HEK293T (cell line): ENCODE measurements around the gene ADAP1.

Source experiments
- CTCF ChIA-PET: fragments of 350-600 bp; formaldehyde crosslinking; extraction: SDS; loops from one replicate; lab custom pipeline; 2021; ENCODE audit warnings: antibody characterized with exemption, inconsistent platforms; lab: Yijun Ruan, JAX
- POLR2A ChIA-PET: fragments of 350-600 bp; formaldehyde crosslinking; extraction: SDS; loops from one replicate; lab custom pipeline; 2020; ENCODE audit warnings: antibody characterized with exemption, inconsistent platforms; lab: Yijun Ruan, JAX
- DNase-seq: peaks from one replicate; pipeline ENCODE4 v3.0.0; 2012; ENCODE audit warnings: mixed read lengths; ENCODE audit errors: extremely low spot score
- ARNT ChIP-seq: fragments of 450-650 bp; IDR thresholded peaks from 2 replicates; pipeline ENCODE4 v1.6.1; 2017; ENCODE audit warnings: mild to moderate bottlenecking
- BHLHE40 ChIP-seq: fragments of 450-650 bp; IDR thresholded peaks from 2 replicates; pipeline ENCODE4 v1.6.1; 2016; ENCODE audit warnings: mild to moderate bottlenecking, moderate library complexity, borderline replicate concordance
- CTBP1 ChIP-seq: fragments of 450-650 bp; IDR thresholded peaks from 2 replicates; pipeline ENCODE4 v1.6.1; 2016; ENCODE audit warnings: borderline replicate concordance
- ELF4 ChIP-seq: fragments of 450-650 bp; IDR thresholded peaks from 2 replicates; pipeline ENCODE4 v1.6.1; 2017; ENCODE audit warnings: antibody characterized with exemption
- FOXA1 ChIP-seq: fragments of 450-650 bp; IDR thresholded peaks from 2 replicates; pipeline ENCODE4 v1.6.1; 2016; ENCODE audit warnings: mild to moderate bottlenecking
- FOXK2 ChIP-seq: fragments of 450-650 bp; IDR thresholded peaks from 2 replicates; pipeline ENCODE4 v1.6.1; 2016; ENCODE audit warnings: mild to moderate bottlenecking
- FOXM1 ChIP-seq: fragments of 450-650 bp; IDR thresholded peaks from 2 replicates; pipeline ENCODE4 v1.6.1; 2017; ENCODE audit warnings: mild to moderate bottlenecking, borderline replicate concordance
- HDGF ChIP-seq: fragments of 450-650 bp; IDR thresholded peaks from 2 replicates; pipeline ENCODE4 v1.6.1; 2017; ENCODE audit warnings: antibody characterized with exemption, borderline replicate concordance
- L3MBTL2 ChIP-seq: fragments of 450-650 bp; conservative IDR thresholded peaks from 2 replicates; pipeline ENCODE4 v1.6.1; 2016; ENCODE audit warnings: mild to moderate bottlenecking
- LEF1 ChIP-seq: fragments of 450-650 bp; IDR thresholded peaks from 2 replicates; pipeline ENCODE4 v1.6.1; 2017; ENCODE audit warnings: mild to moderate bottlenecking, borderline replicate concordance
- NFRKB ChIP-seq: fragments of 450-650 bp; IDR thresholded peaks from 2 replicates; pipeline ENCODE4 v1.6.1; 2016; ENCODE audit warnings: mild to moderate bottlenecking, moderate library complexity
- SP1 ChIP-seq: fragments of 450-650 bp; IDR thresholded peaks from 2 replicates; pipeline ENCODE4 v1.6.1; 2017
- SUZ12 ChIP-seq: fragments of 450-650 bp; IDR thresholded peaks from 2 replicates; pipeline ENCODE4 v1.6.1; 2016; ENCODE audit warnings: mild to moderate bottlenecking
- TARDBP ChIP-seq: fragments of 450-650 bp; IDR thresholded peaks from 2 replicates; pipeline ENCODE4 v1.6.1; 2016
- ZNF384 ChIP-seq: fragments of 450-650 bp; IDR thresholded peaks from 2 replicates; pipeline ENCODE4 v1.6.1; 2016
- TF ChIP-seq, protein P1 (sequence below): fragments of 450-650 bp; IDR thresholded peaks from 2 replicates; pipeline ENCODE4 v1.6.1; 2016

ADAP1 gene

DNA sequence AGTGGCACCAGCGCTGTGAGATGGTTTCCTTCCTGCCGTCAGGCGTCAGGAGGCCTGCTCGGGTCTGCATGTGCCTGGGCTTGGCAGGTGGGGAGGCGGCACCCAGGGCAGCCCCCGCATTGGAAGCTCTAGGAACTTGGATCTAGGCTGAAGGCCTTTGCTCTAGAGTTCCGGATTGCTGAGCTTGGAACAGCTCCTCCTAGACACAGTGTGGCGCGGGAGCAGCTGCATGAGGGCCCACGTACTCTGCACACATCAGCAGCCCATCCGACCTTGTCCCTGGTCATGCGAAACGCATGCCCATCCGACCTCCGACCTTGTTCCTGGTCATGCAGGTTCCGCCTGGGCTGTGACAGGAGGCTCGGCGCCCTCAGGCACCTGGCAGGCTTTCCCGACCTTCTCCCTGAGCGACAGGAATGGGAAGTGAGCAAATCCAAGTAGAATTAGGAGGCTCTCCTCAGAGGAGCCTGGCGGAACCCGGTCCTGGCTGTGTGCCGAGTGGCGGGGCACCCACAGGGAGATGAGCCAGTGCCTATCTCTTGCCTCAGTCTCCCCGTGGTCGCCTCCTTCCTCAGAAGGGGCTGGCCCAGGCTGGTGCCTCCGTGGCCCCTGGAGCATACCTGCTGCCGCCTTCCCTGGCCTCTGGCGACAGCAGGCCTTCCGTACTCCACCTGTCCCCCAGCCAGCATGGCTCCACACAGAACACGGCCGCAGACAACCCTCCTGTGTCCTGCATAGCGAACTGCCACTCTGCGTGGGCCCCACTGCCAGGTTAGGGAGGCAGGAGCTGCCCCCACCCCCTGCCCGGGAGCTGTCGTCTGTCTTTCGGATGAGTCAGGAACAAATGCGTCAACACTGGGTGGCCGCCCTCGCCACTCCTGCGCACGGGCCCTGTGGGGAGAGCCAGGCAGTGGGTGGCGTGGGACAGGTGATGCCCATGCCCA is 66.1 kb downstream of the ADAP1 start:
- ChIA-PET CTCF (no interaction called here), POLR2A (no interaction called here)
- no peak for TF ChIP-seq SP1
- TF ChIP-seq FOXK2 = no peak
- TF ChIP-seq ARNT = no peak
- TF ChIP-seq FOXM1 = no peak
- no peak for DNase-seq

DNA sequence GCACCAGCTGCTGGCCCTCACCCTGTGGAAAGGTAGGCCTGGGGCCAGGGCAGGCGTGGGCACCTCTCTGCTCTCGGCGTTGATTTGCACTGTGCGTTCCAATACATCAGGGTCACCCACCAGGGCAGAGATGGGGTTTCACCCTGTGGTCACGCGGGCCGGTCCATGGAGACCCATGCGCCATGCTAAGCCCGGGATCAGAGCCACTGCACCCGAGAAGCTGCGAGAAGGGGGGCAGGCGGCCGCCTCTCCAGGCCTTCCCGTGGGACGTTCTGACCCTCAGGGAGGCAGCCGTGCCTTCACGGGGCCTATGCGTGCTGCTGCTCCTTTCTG is 67.0 kb downstream of the ADAP1 start:
- ChIA-PET CTCF (no interaction called here), POLR2A (no interaction called here)
- TF ChIP-seq FOXK2 (no peak), NFRKB (no peak), HDGF (no peak), CTBP1 (no peak), LEF1 (no peak)
- TF ChIP-seq, protein P1, sequence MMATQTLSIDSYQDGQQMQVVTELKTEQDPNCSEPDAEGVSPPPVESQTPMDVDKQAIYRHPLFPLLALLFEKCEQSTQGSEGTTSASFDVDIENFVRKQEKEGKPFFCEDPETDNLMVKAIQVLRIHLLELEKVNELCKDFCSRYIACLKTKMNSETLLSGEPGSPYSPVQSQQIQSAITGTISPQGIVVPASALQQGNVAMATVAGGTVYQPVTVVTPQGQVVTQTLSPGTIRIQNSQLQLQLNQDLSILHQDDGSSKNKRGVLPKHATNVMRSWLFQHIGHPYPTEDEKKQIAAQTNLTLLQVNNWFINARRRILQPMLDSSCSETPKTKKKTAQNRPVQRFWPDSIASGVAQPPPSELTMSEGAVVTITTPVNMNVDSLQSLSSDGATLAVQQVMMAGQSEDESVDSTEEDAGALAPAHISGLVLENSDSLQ = no peak
- DNase-seq = no peak

DNA sequence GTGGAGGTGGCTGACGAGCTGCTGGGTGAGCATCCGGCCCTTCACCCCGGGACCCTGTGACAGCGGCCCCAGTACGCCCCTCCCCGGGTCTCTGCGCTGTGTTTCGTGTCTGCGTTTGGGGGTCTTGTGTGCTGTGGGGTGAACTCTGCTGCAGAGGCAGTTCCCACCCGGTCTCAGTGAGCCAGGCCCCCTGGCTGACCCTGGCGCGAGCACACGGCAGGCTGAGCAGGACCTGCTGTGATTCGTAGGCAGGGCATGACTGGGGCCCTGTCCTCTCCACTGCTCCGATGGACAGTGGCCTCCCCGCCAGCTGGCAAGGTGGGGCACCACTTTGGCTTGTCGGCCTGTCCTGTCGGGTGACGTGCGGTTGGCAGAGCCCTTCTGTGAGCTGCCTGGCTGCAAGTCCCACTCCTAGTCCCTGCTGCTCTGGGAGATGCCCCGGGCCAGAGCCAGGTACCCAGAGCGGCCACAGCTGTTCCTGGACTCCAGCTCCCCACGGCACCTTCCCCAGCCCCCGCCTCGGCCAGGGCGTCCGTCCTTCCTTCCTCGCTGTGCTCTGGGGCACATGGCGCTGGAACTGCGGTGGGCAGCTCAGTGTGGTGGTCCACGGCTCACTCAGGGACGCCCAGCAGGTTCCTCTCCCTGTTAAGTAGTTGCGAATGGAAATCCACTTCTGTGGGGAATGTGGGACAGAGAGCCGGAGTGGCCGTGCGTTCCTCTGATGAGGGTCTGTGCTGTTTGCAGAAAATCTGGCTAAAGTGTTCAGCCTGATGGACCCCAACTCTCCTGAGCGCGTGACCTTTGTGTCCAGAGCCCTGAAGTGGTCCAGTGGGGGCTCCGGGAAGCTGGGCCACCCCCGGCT is 67.6 kb downstream of the ADAP1 start:
- ChIA-PET POLR2A (no interaction called here), CTCF (no interaction called here)
- TF ChIP-seq ZNF384 = no peak
- no peak for TF ChIP-seq LEF1
- TF ChIP-seq NFRKB = no peak
- TF ChIP-seq ARNT = no peak
- TF ChIP-seq ELF4 = no peak
- no peak for TF ChIP-seq BHLHE40
- TF ChIP-seq SUZ12 = no peak
- TF ChIP-seq TARDBP = no peak
- TF ChIP-seq FOXK2 = no peak
- TF ChIP-seq CTBP1 = no peak
- no peak for TF ChIP-seq FOXM1
- TF ChIP-seq SP1 = no peak
- TF ChIP-seq L3MBTL2 = no peak
- no peak for DNase-seq

DNA sequence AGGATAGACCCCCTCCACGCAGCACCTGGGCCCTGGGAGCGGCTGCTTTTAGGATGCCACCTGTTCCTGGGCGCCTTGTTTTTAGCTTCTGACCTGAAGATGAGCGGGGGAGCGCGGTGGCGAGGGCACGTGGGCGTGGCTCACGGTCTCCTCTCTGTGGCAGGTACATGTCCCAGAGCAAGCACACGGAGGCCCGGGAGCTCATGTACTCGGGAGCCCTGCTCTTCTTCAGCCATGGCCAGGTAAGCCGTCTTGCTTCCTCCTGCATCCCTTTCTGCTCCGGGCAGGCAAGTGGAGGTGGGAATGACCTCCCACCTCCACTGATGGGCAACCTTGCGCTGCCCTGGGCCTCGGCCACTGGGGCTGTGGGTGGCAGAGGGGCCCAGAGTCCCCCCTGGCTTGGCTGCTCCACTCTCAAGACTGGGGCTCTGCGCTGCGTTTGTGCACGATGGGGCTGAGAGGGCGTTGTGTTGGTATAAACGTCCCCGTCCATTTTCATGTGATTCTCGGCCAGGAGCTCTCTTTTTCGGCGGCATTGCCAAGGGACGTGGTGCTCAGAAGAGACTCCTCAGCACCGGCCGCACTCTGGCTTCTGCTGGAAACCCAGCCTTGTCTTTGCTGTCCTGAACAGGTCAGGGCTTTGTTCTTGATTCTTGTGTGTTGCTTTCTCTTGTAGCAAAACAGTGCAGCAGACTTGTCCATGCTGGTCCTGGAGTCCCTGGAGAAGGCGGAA is 68.4 kb downstream of the ADAP1 start:
- ChIA-PET POLR2A (interaction anchor here (0.9 kb wide), 1 partner anchor 9 kb away, joined by 3 read pairs; the partner anchor contains the start of gene GET4), CTCF (no interaction called here)
- no peak for DNase-seq
- no peak for TF ChIP-seq FOXM1
- no peak for TF ChIP-seq SP1
- no peak for TF ChIP-seq L3MBTL2
- TF ChIP-seq CTBP1 = no peak
- TF ChIP-seq SUZ12 = no peak
- no peak for TF ChIP-seq NFRKB
- TF ChIP-seq ARNT = no peak
- no peak for TF ChIP-seq HDGF
- no peak for TF ChIP-seq FOXA1
- no peak for TF ChIP-seq FOXK2
- no peak for TF ChIP-seq LEF1
- TF ChIP-seq BHLHE40 = no peak
- no peak for TF ChIP-seq ELF4
- TF ChIP-seq, protein P1 = no peak

DNA sequence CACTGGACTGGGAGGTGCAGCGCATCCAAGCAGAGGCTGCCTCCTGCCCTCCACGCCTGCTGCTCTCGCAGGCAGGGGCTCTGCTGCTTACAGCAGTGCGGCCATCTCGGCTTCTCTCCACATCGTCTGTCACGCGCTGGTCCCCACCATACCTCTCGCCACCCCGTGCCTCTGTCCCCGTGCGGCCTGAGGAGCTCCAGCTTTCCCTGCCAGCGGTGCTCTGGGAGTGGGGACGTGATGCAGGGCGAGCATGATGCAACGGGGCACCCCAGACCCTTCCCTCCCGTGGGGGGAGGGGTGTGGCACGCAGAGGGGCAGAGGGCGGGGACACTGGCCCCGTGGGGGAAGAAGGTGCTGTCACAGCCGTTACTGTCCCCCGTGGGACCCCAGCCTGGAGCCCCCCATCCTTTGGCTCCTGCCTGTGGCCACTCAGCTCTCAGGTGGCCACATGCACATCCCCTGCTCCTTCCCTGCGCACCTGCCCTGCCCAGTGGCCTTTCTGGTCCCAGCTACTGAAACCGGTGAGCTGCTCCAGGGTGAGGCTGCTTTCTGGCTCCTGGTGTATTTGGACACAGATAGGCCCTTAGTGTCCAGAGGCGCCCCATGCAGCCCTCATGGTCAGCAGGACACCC is 69.1 kb downstream of the ADAP1 start:
- ChIA-PET POLR2A (interaction anchor here (0.9 kb wide), 1 partner anchor 9 kb away, joined by 3 read pairs; the partner anchor contains the start of gene GET4), CTCF (no interaction called here)
- no peak for TF ChIP-seq TARDBP
- TF ChIP-seq, protein P1 = no peak
- TF ChIP-seq SUZ12 = no peak
- TF ChIP-seq L3MBTL2 = no peak
- no peak for TF ChIP-seq ZNF384
- no peak for TF ChIP-seq FOXK2
- TF ChIP-seq NFRKB = no peak
- TF ChIP-seq ARNT = no peak
- TF ChIP-seq ELF4 = no peak
- TF ChIP-seq CTBP1 = no peak
- no peak for TF ChIP-seq FOXM1
- no peak for TF ChIP-seq HDGF
- TF ChIP-seq FOXA1 = no peak
- TF ChIP-seq SP1 = no peak
- no peak for TF ChIP-seq BHLHE40
- TF ChIP-seq LEF1 = no peak
- DNase-seq = no peak
